Measurements from ENCODE around the gene SLC25A6. TPM values are rescaled to one million over a fixed set of nuclear protein-coding genes. Genes with fewer than 3 reads are reported as not detected.

Gene SLC25A6
- total and polyA plus RNA-seq, 2 donors from 2014 or later: 357 to 654 TPM

DNA sequence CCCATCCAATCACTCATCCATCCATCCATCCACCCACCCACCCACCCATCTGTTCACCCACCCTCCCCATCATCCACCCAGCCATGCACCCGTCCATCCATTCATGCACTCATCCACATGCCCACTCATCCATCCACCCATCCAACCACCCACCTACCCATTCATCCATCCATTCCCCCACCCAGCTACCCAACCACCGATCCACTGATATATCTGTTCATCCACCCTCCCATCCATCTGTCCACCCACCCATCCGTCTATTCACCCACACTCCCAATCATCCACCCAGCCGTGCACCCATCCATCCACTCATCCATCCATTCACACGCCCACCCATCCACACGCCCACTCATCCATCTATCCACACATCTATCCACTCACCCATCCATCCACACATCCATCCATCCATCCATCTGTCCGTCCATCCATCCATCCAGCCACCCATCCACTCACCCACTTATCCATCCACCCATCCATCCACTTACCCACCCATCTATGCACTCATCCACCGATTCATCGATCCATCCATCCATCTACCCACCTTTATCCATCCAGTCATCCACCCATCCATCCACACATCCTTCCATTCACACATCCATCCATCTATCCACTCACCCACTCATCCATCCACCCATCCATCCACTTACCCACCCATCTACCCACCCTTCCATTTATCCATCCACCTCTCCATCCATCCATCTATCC is 32.4 kb upstream of the SLC25A6 start:
- FAIRE-seq (no peak), DNase-seq (peak in 1 of 5 donors; percentile 22)
- H3K4me1 ChIP-seq (ENCODE audit: control insufficient read depth in 2 of 3, insufficient read depth in 2 of 3, low read depth in 1 of 3, low read length in 3 of 3): no peaks in the 10 kb centered on the region
- H3K9ac ChIP-seq (ENCODE audit: low read length in 3 of 3): no peak overlapping the region
- H3K36me3 ChIP-seq (ENCODE audit: control insufficient read depth in 2 of 3, insufficient read depth in 3 of 3, low read length in 3 of 3): peaks cover 5 to 13% (median 10%) of the 10 kb centered on the region in 3 donors
- H3K27me3 ChIP-seq (ENCODE audit: control insufficient read depth, insufficient read depth, low read length): no peaks in the 10 kb centered on the region
- intact Hi-C loops (cut with DNase I): no loop called here
- H3K27ac ChIP-seq (ENCODE audit: low read depth in 2 of 2, low read length in 2 of 2): no peak overlapping the region
- peaks cover 0 to 5% (median 4%) of the 10 kb centered on the region in 3 donors for H3K9me3 ChIP-seq (ENCODE audit: control insufficient read depth in 2 of 3, insufficient read depth in 1 of 3, low read length in 3 of 3)
- TF ChIP-seq CTCF (IDR thresholded peaks at IDR 0.05; ENCODE audit: borderline replicate concordance, extremely low read depth, insufficient read depth): no peak
- no peak overlapping the region for H3K4me3 ChIP-seq (ENCODE audit: low read length in 3 of 3)

DNA sequence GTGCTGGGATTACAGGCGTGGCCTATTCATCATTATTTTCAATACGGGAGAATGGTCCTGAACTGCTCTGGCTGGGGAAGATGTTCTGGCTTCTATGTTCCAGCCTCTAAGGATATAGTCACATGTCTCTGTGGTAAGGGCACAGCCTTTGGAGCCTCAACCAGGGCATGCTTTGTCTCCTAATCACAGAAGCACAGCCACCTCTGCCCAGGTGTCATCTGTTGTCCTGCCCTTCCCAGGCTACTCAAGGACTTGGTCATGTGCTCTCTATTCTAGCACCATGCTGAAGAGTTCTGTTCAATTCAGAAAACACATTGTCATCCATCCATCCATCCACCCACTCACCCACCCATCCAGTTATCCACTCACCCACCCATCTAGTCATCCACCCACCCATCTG is 31.3 kb upstream of the SLC25A6 start:
- TF ChIP-seq CTCF (IDR thresholded peaks at IDR 0.05; ENCODE audit: borderline replicate concordance, extremely low read depth, insufficient read depth): no peak
- intact Hi-C loops (cut with DNase I): no loop called here
- Histone ChIP-seq H3K27ac (ENCODE audit: low read depth in 2 of 2, low read length in 2 of 2) (no peak overlapping the region), H3K9me3 (ENCODE audit: control insufficient read depth in 2 of 3, insufficient read depth in 1 of 3, low read length in 3 of 3) (peaks cover 0 to 8% (median 4%) of the 10 kb centered on the region in 3 donors), H3K27me3 (ENCODE audit: control insufficient read depth, insufficient read depth, low read length) (no peaks in the 10 kb centered on the region), H3K9ac (ENCODE audit: low read length in 3 of 3) (no peak overlapping the region), H3K4me1 (ENCODE audit: control insufficient read depth in 2 of 3, insufficient read depth in 2 of 3, low read depth in 1 of 3, low read length in 3 of 3) (no peaks in the 10 kb centered on the region), H3K36me3 (ENCODE audit: control insufficient read depth in 2 of 3, insufficient read depth in 3 of 3, low read length in 3 of 3) (peaks cover 6 to 18% (median 10%) of the 10 kb centered on the region in 3 donors), H3K4me3 (ENCODE audit: low read length in 3 of 3) (no peak overlapping the region)
- FAIRE-seq (no peak), DNase-seq (peak in 1 of 5 donors; percentile 1)

- DNase-seq (peak in 1 of 5 donors; percentile 21), FAIRE-seq (no peak)
- intact Hi-C loops (cut with DNase I): no loop called here
- no peak overlapping the region for H3K9ac ChIP-seq (ENCODE audit: low read length in 3 of 3)
- peaks cover 7 to 21% (median 13%) of the 10 kb centered on the region in 3 donors for H3K36me3 ChIP-seq (ENCODE audit: control insufficient read depth in 2 of 3, insufficient read depth in 3 of 3, low read length in 3 of 3)
- TF ChIP-seq CTCF (IDR thresholded peaks at IDR 0.05; ENCODE audit: borderline replicate concordance, extremely low read depth, insufficient read depth): no peak
- H3K27ac ChIP-seq (ENCODE audit: low read depth in 2 of 2, low read length in 2 of 2): no peak overlapping the region
- H3K9me3 ChIP-seq (ENCODE audit: control insufficient read depth in 2 of 3, insufficient read depth in 1 of 3, low read length in 3 of 3): peaks cover 0 to 9% (median 4%) of the 10 kb centered on the region in 3 donors
- H3K27me3 ChIP-seq (ENCODE audit: control insufficient read depth, insufficient read depth, low read length): no peaks in the 10 kb centered on the region
- no peak overlapping the region for H3K4me3 ChIP-seq (ENCODE audit: low read length in 3 of 3)
- H3K4me1 ChIP-seq (ENCODE audit: control insufficient read depth in 2 of 3, insufficient read depth in 2 of 3, low read depth in 1 of 3, low read length in 3 of 3): no peaks in the 10 kb centered on the region
Measured at GRCh38 chrX:1422135-1422465, 30.2 kb upstream of the SLC25A6 start.

All from kidney (tissue), 14 donors.